PC-3 (cell line): Measurements from ENCODE around the gene GAB4. TPM values are rescaled to one million over a fixed set of nuclear protein-coding genes. Genes with fewer than 3 reads are reported as not detected.
"Not testable (repeated sequence)": the region's sequence is repeated elsewhere in the genome, so short reads cannot be mapped to it uniquely, and the experiment has no call there.

Experiments
- ATAC-seq: fragments of 200-7000 bp; cut with Tn5 transposase; 2 replicates; pipeline ENCODE4 v1.9.1; 2020; ENCODE audit warnings: mild to moderate bottlenecking, moderate library complexity
- BruUV-seq: library from RNA; stranded (reverse); fragments of 400-500 nt; replicated peaks from 2 replicates; lab custom pipeline; 2021; lab: Mats Ljungman, UMichigan
- CTCF ChIA-PET: fragments of 300-600 bp; sonication (Branson Sonifier 250); formaldehyde crosslinking; loops from one replicate; lab custom pipeline; 2022; ENCODE audit warnings: antibody characterized with exemption; lab: Charles Lee
- POLR2A ChIA-PET: fragments of 300-600 bp; sonication (Branson Sonifier 250); formaldehyde crosslinking; loops from one replicate; lab custom pipeline; 2022; ENCODE audit warnings: antibody characterized with exemption; ENCODE audit not compliant: unreplicated experiment; lab: Charles Lee
- DNase-seq: peaks from one replicate; pipeline ENCODE4 v3.0.0-alpha.2; 2015
- H2AFZ ChIP-seq: fragments of 300-600 bp; sonication (generic); 2 replicates; pipeline ENCODE4 v1.6.0; 2016; ENCODE audit warnings: antibody characterized with exemption, low read length
- H3F3A ChIP-seq: fragments of 300-600 bp; sonication (generic); one replicate; pipeline ENCODE4 v1.6.0; 2017; ENCODE audit warnings: antibody characterized with exemption, low read length, control low read depth, mild to moderate bottlenecking; ENCODE audit not compliant: unreplicated experiment
- H3K27ac ChIP-seq: fragments of 300-600 bp; sonication (generic); 2 replicates; pipeline ENCODE4 v1.5.1; 2016; ENCODE audit warnings: mild to moderate bottlenecking, low read length
- H3K27me3 ChIP-seq: fragments of 300-600 bp; sonication (generic); 2 replicates; pipeline ENCODE4 v1.6.1; 2016; ENCODE audit warnings: low read length, mixed read lengths
- H3K36me3 ChIP-seq: fragments of 300-600 bp; sonication (generic); 2 replicates; pipeline ENCODE4 v1.6.1; 2016; ENCODE audit warnings: low read depth, mixed run types, low read length, mixed read lengths
- H3K4me1 ChIP-seq: fragments of 300-600 bp; sonication (generic); 2 replicates; pipeline ENCODE4 v1.5.1; 2016; ENCODE audit warnings: low read length; ENCODE audit not compliant: insufficient read depth
- H3K4me2 ChIP-seq: fragments of 300-600 bp; sonication (generic); 2 replicates; pipeline ENCODE4 v1.6.0; 2016; ENCODE audit warnings: low read length
- H3K4me3 ChIP-seq: fragments of 300-600 bp; sonication (generic); 2 replicates; pipeline ENCODE4 v1.5.1; 2016; ENCODE audit warnings: mild to moderate bottlenecking, low read length, mixed read lengths
- H3K79me2 ChIP-seq: fragments of 300-600 bp; sonication (generic); 2 replicates; pipeline ENCODE4 v1.6.1; 2017; ENCODE audit warnings: low read length, mixed read lengths
- H3K9ac ChIP-seq: fragments of 300-600 bp; sonication (generic); 2 replicates; pipeline ENCODE4 v1.6.0; 2016; ENCODE audit warnings: mild to moderate bottlenecking, low read length
- H3K9me2 ChIP-seq: fragments of 300-600 bp; sonication (generic); replicated peaks from 2 replicates; pipeline ENCODE4 v1.6.1; 2016; ENCODE audit warnings: mixed run types, low read length, mixed read lengths
- H3K9me3 ChIP-seq: fragments of 300-600 bp; sonication (generic); 2 replicates; pipeline ENCODE4 v1.6.1; 2016; ENCODE audit warnings: low read length, mixed read lengths
- H4K20me1 ChIP-seq: fragments of 300-600 bp; sonication (generic); 2 replicates; pipeline ENCODE4 v1.6.1; 2016; ENCODE audit warnings: low read length, mixed read lengths
- EZH2 ChIP-seq: fragments of 300-600 bp; sonication (generic); IDR thresholded peaks from one replicate; pipeline ENCODE4 v1.6.1; 2017; ENCODE audit warnings: antibody characterized with exemption, mild to moderate bottlenecking, low read length; ENCODE audit not compliant: unreplicated experiment
- EZH2phosphoT487 ChIP-seq: fragments of 300-600 bp; sonication (generic); IDR thresholded peaks from 2 replicates; pipeline ENCODE4 v1.6.1; 2018; ENCODE audit warnings: mild to moderate bottlenecking, antibody characterized with exemption, low read length, borderline replicate concordance
- intact Hi-C: fragments of 100-400 bp; cut with micrococcal nuclease; formaldehyde crosslinking; loops from 2 replicates; pipeline ENCODE4 v1.9.0; 2023
- total RNA-seq: library from RNA; depleted of rRNA; stranded (reverse); fragments of >200 nt; gene quantifications from 2 replicates; pipeline ENCODE4 v1.2.3, GENCODE V29; 2014
- TF ChIP-seq, protein P1 (sequence below): fragments of 300-600 bp; sonication (generic); conservative IDR thresholded peaks from 2 replicates; pipeline ENCODE4 v1.5.1; 2017; ENCODE audit warnings: antibody characterized with exemption, low read depth, mild to moderate bottlenecking, low read length

Gene GAB4
- total RNA-seq, 1 experiment from 2014 or later, result not detected

GRCh38 chr22:17043521-17043920, 35.5 kb upstream of the GAB4 start:
- CTCF ChIA-PET, result no interaction called here
- no peak overlapping the region for H3K4me2 ChIP-seq
- ATAC-seq, result no peak

DNA sequence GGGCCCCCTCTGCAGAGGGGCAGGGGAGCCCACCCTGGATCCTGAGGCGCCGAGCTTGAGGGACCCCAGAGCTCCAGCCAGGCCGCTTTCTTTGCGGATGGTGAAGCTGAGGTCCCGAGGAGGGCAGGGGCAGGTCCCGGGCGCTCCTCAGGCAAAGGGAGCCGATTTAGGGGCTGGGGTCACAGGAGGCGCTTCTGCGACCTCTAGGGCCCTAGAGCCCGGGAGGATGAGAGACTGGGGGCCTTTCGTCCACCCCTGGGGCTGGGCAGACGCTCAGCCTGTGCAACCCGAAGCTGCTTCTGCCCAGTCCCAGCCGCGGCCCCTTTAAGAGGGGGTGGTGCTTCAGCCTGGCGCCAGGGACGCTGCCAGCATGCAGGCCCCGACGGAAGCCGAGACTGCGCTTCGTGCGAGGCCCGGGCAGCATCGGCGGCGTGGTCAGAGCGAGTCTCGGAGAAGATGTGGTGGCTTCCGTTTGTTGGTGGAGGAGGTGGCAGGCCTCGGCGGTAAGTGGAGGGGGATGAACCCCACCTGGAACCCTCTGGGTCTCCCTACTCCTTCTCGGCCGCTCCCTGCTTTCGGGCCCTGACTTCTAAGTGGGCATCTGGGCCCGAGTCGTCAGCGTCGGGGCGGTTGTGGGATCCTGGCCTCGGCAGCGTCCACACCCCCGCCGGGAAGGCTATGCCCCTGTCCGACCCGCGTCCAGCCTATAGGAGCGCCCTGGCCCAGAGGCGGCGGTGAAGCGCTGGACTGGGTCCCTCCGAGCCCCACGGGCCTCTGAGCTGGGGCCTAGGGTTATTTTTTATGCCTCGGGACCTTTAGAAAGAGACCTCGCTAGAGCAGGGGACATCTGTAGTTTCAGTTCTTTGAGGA, 29.1 kb upstream of the GAB4 start:
- H3K27ac ChIP-seq, CTCF ChIA-PET, H3K9me3 ChIP-seq, H3K36me3 ChIP-seq, H3F3A ChIP-seq, H3K4me1 ChIP-seq, H4K20me1 ChIP-seq, POLR2A ChIA-PET, H3K27me3 ChIP-seq, intact Hi-C loops, H3K9me2 ChIP-seq, H3K9ac ChIP-seq, BruUV-seq, H3K79me2 ChIP-seq, DNase-seq, H3K4me2 ChIP-seq, H3K4me3 ChIP-seq, H2AFZ ChIP-seq: not testable (repeated sequence)
- peak; percentile 96 for ATAC-seq

More at GRCh38 chr22:17043521-17043920, 35.5 kb upstream of the GAB4 start:
- Histone ChIP-seq H4K20me1 (no peaks in the 10 kb centered on the region), H3F3A (no peaks in the 10 kb centered on the region), H3K4me3 (no peak overlapping the region), H3K9me3 (no peaks in the 10 kb centered on the region), H3K27ac (no peak overlapping the region), H3K9ac (no peak overlapping the region), H3K79me2 (no peaks in the 10 kb centered on the region), H3K27me3 (no peaks in the 10 kb centered on the region), H3K9me2 (no peaks in the 10 kb centered on the region), H3K4me1 (no peaks in the 10 kb centered on the region), H3K36me3 (no peaks in the 10 kb centered on the region), H2AFZ (no peak overlapping the region)
- no TSS peak for BruUV-seq
- intact Hi-C loops, result no loop called here
- TF ChIP-seq EZH2phosphoT487, result no peak
- TF ChIP-seq EZH2, result no peak
- TF ChIP-seq, protein P1, sequence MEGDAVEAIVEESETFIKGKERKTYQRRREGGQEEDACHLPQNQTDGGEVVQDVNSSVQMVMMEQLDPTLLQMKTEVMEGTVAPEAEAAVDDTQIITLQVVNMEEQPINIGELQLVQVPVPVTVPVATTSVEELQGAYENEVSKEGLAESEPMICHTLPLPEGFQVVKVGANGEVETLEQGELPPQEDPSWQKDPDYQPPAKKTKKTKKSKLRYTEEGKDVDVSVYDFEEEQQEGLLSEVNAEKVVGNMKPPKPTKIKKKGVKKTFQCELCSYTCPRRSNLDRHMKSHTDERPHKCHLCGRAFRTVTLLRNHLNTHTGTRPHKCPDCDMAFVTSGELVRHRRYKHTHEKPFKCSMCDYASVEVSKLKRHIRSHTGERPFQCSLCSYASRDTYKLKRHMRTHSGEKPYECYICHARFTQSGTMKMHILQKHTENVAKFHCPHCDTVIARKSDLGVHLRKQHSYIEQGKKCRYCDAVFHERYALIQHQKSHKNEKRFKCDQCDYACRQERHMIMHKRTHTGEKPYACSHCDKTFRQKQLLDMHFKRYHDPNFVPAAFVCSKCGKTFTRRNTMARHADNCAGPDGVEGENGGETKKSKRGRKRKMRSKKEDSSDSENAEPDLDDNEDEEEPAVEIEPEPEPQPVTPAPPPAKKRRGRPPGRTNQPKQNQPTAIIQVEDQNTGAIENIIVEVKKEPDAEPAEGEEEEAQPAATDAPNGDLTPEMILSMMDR, result no peak
- POLR2A ChIA-PET, result no interaction called here
- no peak for DNase-seq

- CTCF ChIA-PET, ATAC-seq, intact Hi-C loops, H3K9ac ChIP-seq, H4K20me1 ChIP-seq, BruUV-seq, H3K27me3 ChIP-seq, H3K4me3 ChIP-seq, DNase-seq, POLR2A ChIA-PET, H3K36me3 ChIP-seq, H3K79me2 ChIP-seq, H3F3A ChIP-seq, H3K4me1 ChIP-seq, H3K27ac ChIP-seq, H3K4me2 ChIP-seq, H2AFZ ChIP-seq, H3K9me3 ChIP-seq, H3K9me2 ChIP-seq: not testable (repeated sequence)
Observed at GRCh38 chr22:17035976-17036841, 28.2 kb upstream of the GAB4 start.
